Measurements from ENCODE around the gene ZCCHC17.

Gene ZCCHC17

GRCh38 chr1:31407029-31407626, 110.3 kb downstream of the ZCCHC17 start:
- no peaks in the 10 kb centered on the region for H4K20me1 ChIP-seq (ENCODE audit: insufficient read depth)
- no peak overlapping the region for H3K4me2 ChIP-seq
- H3K79me2 ChIP-seq (ENCODE audit: insufficient read depth, low read depth), result no peaks in the 10 kb centered on the region
- H3K9ac ChIP-seq, result no peak overlapping the region
- no peaks in the 10 kb centered on the region for H3K4me1 ChIP-seq (ENCODE audit: low read depth, poor library complexity, severe bottlenecking)
- peaks cover 10% of the 10 kb centered on the region; the same call in 1 of the 2 replicates for H3K27me3 ChIP-seq (ENCODE audit: insufficient read depth, low read depth)
- no peak overlapping the region for H3K4me3 ChIP-seq (IDR thresholded peaks at IDR 0.05; ENCODE audit: insufficient read depth, low read depth, low read length)
- H3K27ac ChIP-seq, result no peak overlapping the region
- TF ChIP-seq, protein P1, sequence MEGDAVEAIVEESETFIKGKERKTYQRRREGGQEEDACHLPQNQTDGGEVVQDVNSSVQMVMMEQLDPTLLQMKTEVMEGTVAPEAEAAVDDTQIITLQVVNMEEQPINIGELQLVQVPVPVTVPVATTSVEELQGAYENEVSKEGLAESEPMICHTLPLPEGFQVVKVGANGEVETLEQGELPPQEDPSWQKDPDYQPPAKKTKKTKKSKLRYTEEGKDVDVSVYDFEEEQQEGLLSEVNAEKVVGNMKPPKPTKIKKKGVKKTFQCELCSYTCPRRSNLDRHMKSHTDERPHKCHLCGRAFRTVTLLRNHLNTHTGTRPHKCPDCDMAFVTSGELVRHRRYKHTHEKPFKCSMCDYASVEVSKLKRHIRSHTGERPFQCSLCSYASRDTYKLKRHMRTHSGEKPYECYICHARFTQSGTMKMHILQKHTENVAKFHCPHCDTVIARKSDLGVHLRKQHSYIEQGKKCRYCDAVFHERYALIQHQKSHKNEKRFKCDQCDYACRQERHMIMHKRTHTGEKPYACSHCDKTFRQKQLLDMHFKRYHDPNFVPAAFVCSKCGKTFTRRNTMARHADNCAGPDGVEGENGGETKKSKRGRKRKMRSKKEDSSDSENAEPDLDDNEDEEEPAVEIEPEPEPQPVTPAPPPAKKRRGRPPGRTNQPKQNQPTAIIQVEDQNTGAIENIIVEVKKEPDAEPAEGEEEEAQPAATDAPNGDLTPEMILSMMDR (conservative IDR thresholded peaks at IDR 0.05; ENCODE audit: low read depth, low read length), result no peak
- no peak overlapping the region for H2AFZ ChIP-seq (ENCODE audit: low read depth)
- no peaks in the 10 kb centered on the region for H3K36me3 ChIP-seq (ENCODE audit: insufficient read depth)

DNA sequence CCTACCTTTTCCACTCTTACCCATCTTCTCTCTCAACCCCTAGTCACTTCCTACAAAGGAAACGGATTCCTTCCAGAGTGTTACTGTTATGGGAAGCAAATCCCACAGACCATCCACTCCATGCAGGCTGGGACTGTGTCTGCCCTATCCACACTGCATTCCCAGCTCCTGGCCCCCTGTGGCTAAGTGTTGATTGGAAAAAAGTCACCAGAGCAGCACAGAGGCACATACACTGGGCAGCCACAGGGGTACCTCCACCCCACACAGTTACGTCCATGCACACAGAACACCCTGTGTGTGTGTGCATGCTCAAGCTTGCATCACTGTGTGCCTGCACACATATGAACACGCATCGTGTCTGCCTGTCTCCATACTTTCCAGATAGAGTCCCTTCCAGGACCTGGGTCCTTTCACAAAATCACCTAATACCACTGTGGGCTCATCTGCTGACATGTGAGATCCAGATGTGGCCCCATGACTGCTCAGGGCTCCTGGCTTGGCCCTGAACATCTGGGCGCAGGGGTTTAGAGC, 112.0 kb downstream of the ZCCHC17 start:
- TF ChIP-seq, protein P1 (conservative IDR thresholded peaks at IDR 0.05; ENCODE audit: low read depth, low read length), result no peak
- Histone ChIP-seq H4K20me1 (ENCODE audit: insufficient read depth) (no peaks in the 10 kb centered on the region), H3K27me3 (ENCODE audit: insufficient read depth, low read depth) (peaks cover 20% of the 10 kb centered on the region), H3K79me2 (ENCODE audit: insufficient read depth, low read depth) (no peaks in the 10 kb centered on the region), H3K36me3 (ENCODE audit: insufficient read depth) (no peaks in the 10 kb centered on the region), H3K4me2 (no peak overlapping the region), H2AFZ (ENCODE audit: low read depth) (no peak overlapping the region), H3K4me1 (ENCODE audit: low read depth, poor library complexity, severe bottlenecking) (no peaks in the 10 kb centered on the region), H3K4me3 (IDR thresholded peaks at IDR 0.05; ENCODE audit: insufficient read depth, low read depth, low read length) (no peak overlapping the region), H3K27ac (no peak overlapping the region), H3K9ac (no peak overlapping the region)

DNA sequence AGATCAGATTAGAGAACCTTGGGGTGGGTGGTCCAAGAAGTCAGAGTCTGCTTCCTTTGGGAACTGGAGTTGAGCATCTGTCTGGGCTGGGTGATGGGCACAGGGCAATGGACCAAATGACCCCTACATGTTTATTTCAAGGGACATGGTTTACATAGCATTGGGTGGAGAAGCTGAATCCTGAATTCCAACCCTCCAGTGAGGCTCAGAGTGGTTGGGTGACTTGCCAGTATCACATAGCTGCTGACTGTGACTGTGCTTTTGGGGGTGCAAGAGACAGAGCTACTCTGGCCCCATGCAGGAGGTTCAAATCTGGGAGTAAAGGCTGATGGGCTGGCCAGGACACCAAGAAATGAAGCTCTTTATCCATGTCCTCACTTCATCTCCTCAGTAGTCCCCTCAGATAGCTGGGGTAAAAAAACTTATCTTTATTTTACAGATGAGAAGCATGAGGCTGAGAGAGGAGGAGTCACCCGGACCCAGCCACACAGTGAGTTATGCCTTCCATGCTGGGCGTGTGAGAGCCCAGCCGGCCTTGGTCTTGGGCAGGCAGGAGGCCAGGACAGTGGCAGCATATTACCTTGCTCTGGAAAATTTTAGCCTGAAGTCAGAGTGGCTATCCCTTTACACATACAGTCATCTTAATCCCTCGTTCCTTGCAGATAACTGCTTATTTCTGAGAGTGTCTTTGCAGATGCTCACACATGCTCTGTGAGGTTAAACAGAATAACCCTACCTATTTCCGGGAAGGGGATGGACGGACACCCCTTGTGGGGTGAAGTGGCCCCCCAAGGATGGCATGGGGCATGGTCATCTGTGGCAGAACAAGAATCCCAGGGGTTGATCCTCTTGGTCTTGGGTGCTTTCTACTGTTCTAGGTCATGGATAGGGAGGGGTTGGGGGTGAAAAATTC, 113.4 kb downstream of the ZCCHC17 start:
- Histone ChIP-seq H3K4me1 (ENCODE audit: low read depth, poor library complexity, severe bottlenecking) (no peaks in the 10 kb centered on the region), H4K20me1 (ENCODE audit: insufficient read depth) (no peaks in the 10 kb centered on the region), H3K27ac (no peak overlapping the region), H3K4me2 (no peak overlapping the region), H3K4me3 (IDR thresholded peaks at IDR 0.05; ENCODE audit: insufficient read depth, low read depth, low read length) (no peak overlapping the region), H3K36me3 (ENCODE audit: insufficient read depth) (no peaks in the 10 kb centered on the region), H3K9ac (no peak overlapping the region), H2AFZ (ENCODE audit: low read depth) (no peak overlapping the region), H3K79me2 (ENCODE audit: insufficient read depth, low read depth) (no peaks in the 10 kb centered on the region), H3K27me3 (ENCODE audit: insufficient read depth, low read depth) (peaks cover 27% of the 10 kb centered on the region)
- TF ChIP-seq, protein P1 (conservative IDR thresholded peaks at IDR 0.05; ENCODE audit: low read depth, low read length), result no peak

DNA sequence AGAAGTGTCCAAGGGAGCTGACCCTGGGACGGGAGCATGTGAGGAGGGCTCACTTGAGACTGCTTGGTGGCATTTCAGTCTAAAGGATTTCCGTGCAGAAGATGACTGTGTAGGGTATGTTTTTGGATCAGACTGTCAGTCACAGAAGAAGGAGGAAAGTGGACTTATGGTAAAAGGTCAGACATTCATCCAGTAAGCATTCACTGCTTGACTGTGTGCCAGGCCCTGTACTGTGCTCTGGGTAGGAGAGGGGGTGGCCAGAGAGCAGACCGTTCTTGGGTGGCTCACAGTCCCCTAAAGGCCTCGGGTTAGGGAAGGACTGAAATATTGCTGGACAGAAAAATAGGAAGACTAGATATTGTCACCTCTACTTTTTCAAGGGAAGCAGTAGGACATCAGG, 114.0 kb downstream of the ZCCHC17 start:
- Histone ChIP-seq H3K36me3 (ENCODE audit: insufficient read depth) (no peaks in the 10 kb centered on the region), H3K27ac (no peak overlapping the region), H4K20me1 (ENCODE audit: insufficient read depth) (no peaks in the 10 kb centered on the region), H3K79me2 (ENCODE audit: insufficient read depth, low read depth) (no peaks in the 10 kb centered on the region), H3K4me3 (IDR thresholded peaks at IDR 0.05; ENCODE audit: insufficient read depth, low read depth, low read length) (no peak overlapping the region), H3K4me1 (ENCODE audit: low read depth, poor library complexity, severe bottlenecking) (no peaks in the 10 kb centered on the region), H2AFZ (ENCODE audit: low read depth) (no peak overlapping the region), H3K27me3 (ENCODE audit: insufficient read depth, low read depth) (peaks cover 27% of the 10 kb centered on the region), H3K9ac (no peak overlapping the region), H3K4me2 (no peak overlapping the region)
- TF ChIP-seq, protein P1 (conservative IDR thresholded peaks at IDR 0.05; ENCODE audit: low read depth, low read length), result no peak

All from KMS-11 (cell line).